GM12878 (cell line): ENCODE results near the gene FAM186B. TPM values are rescaled to one million over a fixed set of nuclear protein-coding genes. Genes with fewer than 3 reads are reported as not detected.

Experiments used
- ATAC-seq: fragments of 200-7000 bp; cut with Tn5 transposase; 3 replicates; pipeline ENCODE4 v1.9.1; 2020; ENCODE audit warnings: mild to moderate bottlenecking, moderate library complexity
- BruUV-seq: library from RNA; stranded (reverse); fragments of 400-500 nt; replicated peaks from 2 replicates; lab custom pipeline; 2021; lab: Mats Ljungman, UMichigan
- CTCF ChIA-PET: fragments of 300-600 bp; sonication (Branson Sonifier 250); formaldehyde crosslinking; extraction: SDS; loops from one replicate; lab custom pipeline; 2021; ENCODE audit warnings: inconsistent platforms; lab: Yijun Ruan, JAX
- POLR2A ChIA-PET: fragments of 350-600 bp; formaldehyde crosslinking; extraction: SDS; loops from one replicate; lab custom pipeline; 2021; ENCODE audit warnings: inconsistent platforms; lab: Charles Lee
- RAD21 ChIA-PET: fragments of 300-600 bp; sonication (Branson Sonifier 250); formaldehyde crosslinking; loops from one replicate; lab custom pipeline; 2023; ENCODE audit warnings: antibody characterized with exemption; ENCODE audit not compliant: unreplicated experiment; lab: Charles Lee
- SMC1A ChIA-PET: fragments of 300-600 bp; sonication (Branson Sonifier 250); formaldehyde crosslinking; loops from one replicate; lab custom pipeline; 2023; ENCODE audit not compliant: unreplicated experiment, uncharacterized antibody; lab: Charles Lee
- DNase-seq: peaks from one replicate; pipeline ENCODE4 v3.0.0-alpha.2; 2011; ENCODE audit warnings: low read depth, low spot score
- FAIRE-seq: peaks from 3 replicates; lab custom pipeline; 2011; peaks lifted over from hg19 to GRCh38; lab: Jason Lieb, UNC
- H2AFZ ChIP-seq: 2 replicates; pipeline ENCODE4 v1.6.0; 2011; ENCODE audit warnings: low read depth, low read length, control low read depth; ENCODE audit not compliant: control insufficient read depth
- H3K27ac ChIP-seq: 2 replicates; pipeline ENCODE4 v1.5.1; 2011; ENCODE audit warnings: control low read depth; ENCODE audit not compliant: control insufficient read depth, insufficient read depth
- H3K27me3 ChIP-seq, 2 experiments: replicated peaks in 1 of 2; 2 replicates each; pipeline versions ENCODE4 v1.6.0 to v1.6.1; 2011; ENCODE audit warnings: low read length in 1 of 2; ENCODE audit not compliant: control insufficient read depth in 2 of 2, insufficient read depth in 2 of 2
- H3K36me3 ChIP-seq, 2 experiments: 2 replicates each; pipeline ENCODE4 v1.5.1; 2011; ENCODE audit warnings: low read length in 1 of 2; ENCODE audit not compliant: control insufficient read depth in 2 of 2, insufficient read depth in 2 of 2
- H3K4me1 ChIP-seq: 2 replicates; pipeline ENCODE4 v1.6.1; 2011; ENCODE audit warnings: mild to moderate bottlenecking, low read length, moderate library complexity, mixed read lengths; ENCODE audit not compliant: control insufficient read depth, insufficient read depth
- H3K4me2 ChIP-seq: 2 replicates; pipeline ENCODE4 v1.6.0; 2011; ENCODE audit warnings: control low read depth; ENCODE audit not compliant: control insufficient read depth, insufficient read depth
- H3K4me3 ChIP-seq: fragments of 200-600 bp; sonication (generic); 2 replicates; pipeline ENCODE4 v1.5.1; 2016
- H3K79me2 ChIP-seq: 2 replicates; pipeline ENCODE4 v1.6.0; 2011; ENCODE audit warnings: low read length; ENCODE audit not compliant: control insufficient read depth, insufficient read depth
- H3K9ac ChIP-seq: 2 replicates; pipeline ENCODE4 v1.8.0; 2011; ENCODE audit warnings: low read length, control low read depth, mixed read lengths; ENCODE audit not compliant: control insufficient read depth, insufficient read depth
- H3K9me3 ChIP-seq: replicated peaks from 3 replicates; pipeline ENCODE4 v1.5.1; 2011; ENCODE audit warnings: mild to moderate bottlenecking, low read length; ENCODE audit not compliant: control insufficient read depth, insufficient read depth
- H4K20me1 ChIP-seq: 2 replicates; pipeline ENCODE4 v1.6.0; 2011; ENCODE audit not compliant: control insufficient read depth, insufficient read depth
- GABPA ChIP-seq: IDR thresholded peaks from 2 replicates; pipeline ENCODE4 v1.6.1; 2014; ENCODE audit warnings: antibody characterized with exemption, low read depth, mild to moderate bottlenecking, inconsistent platforms
- NFYA ChIP-seq: IDR thresholded peaks from 2 replicates; pipeline ENCODE4 v1.6.1; 2011; ENCODE audit warnings: low read depth, mild to moderate bottlenecking, low read length, improper control_type of control experiment, borderline replicate concordance
- RBBP5 ChIP-seq: fragments of 200-600 bp; sonication (generic); conservative IDR thresholded peaks from 2 replicates; pipeline ENCODE4 v1.6.1; 2016
- SMAD1 ChIP-seq: fragments of 450-650 bp; IDR thresholded peaks from 2 replicates; pipeline ENCODE4 v1.6.1; 2018; ENCODE audit warnings: mild to moderate bottlenecking, low read depth; ENCODE audit not compliant: partially characterized antibody
- TARDBP ChIP-seq: IDR thresholded peaks from 2 replicates; pipeline ENCODE4 v1.6.1; 2016; ENCODE audit warnings: borderline replicate concordance
- YY1 ChIP-seq: IDR thresholded peaks from 2 replicates; pipeline ENCODE4 v1.6.1; 2011; ENCODE audit warnings: low read depth, mild to moderate bottlenecking, low read length
- ZBED1 ChIP-seq: IDR thresholded peaks from 2 replicates; pipeline ENCODE4 v1.6.1; 2016; ENCODE audit warnings: borderline replicate concordance
- WGBS: methylation state at CpG from one replicate; pipeline ENCODE4 v1.1.6; 2016; ENCODE audit warnings: low lambda C conversion rate; ENCODE audit not compliant: insufficient replicate concordance, insufficient coverage; ENCODE audit errors: missing lambda C conversion rate; 5-methylcytosine and 5-hydroxymethylcytosine counted together
- in situ Hi-C: fragments of 300-500 bp; cut with MboI; formaldehyde crosslinking; loops from 9 replicates; pipeline ENCODE4 v1.14.3; 2018; ENCODE audit warnings: mixed read lengths
- intact Hi-C: fragments of 100-400 bp; cut with micrococcal nuclease; formaldehyde crosslinking; loops from one replicate; pipeline ENCODE4 v1.14.2; 2022; ENCODE audit not compliant: unreplicated experiment
- polyA plus RNA-seq, 11 experiments: library from polyadenylated mRNA; depleted of rRNA in 4 of 11; unstranded in 6 of 11; stranded (reverse) in 5 of 11; fragments of >200 nt; fragmentation: Nextera tagmentation in 4 of 11; fragmentation: Illumina TruSeq in 1 of 11; extraction: Ambion mirVana in 4 of 11; extraction: Trizol in 1 of 11; gene quantifications; 1 replicate in 1 of 11; 2 replicates in 10 of 11; pipeline versions ENCODE4 v1.2.1 to v1.2.3, GENCODE V29; 2011 to 2016; ENCODE audit warnings: inconsistent platforms in 2 of 11, missing spikeins in 2 of 11, low read depth in 1 of 11
- total RNA-seq, 4 experiments: library from RNA; depleted of rRNA in 3 of 4; stranded (reverse); fragments of >200 nt in 3 of 4; fragmentation: Illumina TruSeq in 1 of 4; extraction: Trizol in 1 of 4; gene quantifications; 2 replicates each; pipeline versions ENCODE4 v1.2.1 to v1.2.3, GENCODE V29; 2013 to 2021
- TF ChIP-seq, protein P1 (sequence below): fragments of 450-650 bp; IDR thresholded peaks from 2 replicates; pipeline ENCODE4 v1.6.1; 2017; ENCODE audit warnings: mild to moderate bottlenecking, moderate library complexity
- TF ChIP-seq, protein P2 (sequence below): IDR thresholded peaks from 2 replicates; pipeline ENCODE4 v1.6.1; 2012; ENCODE audit warnings: low read depth, low read length, improper control_type of control experiment
- TF ChIP-seq, protein P3 (sequence below): fragments of 450-650 bp; formaldehyde crosslinking; IDR thresholded peaks from 2 replicates; pipeline ENCODE4 v1.5.0; 2022; ENCODE audit warnings: mild to moderate bottlenecking, missing genetic modification characterization

FAM186B gene
- total and polyA plus RNA-seq, 10 of the 15 experiments (the other 5 are each of a cell fraction or from before 2014, with no cell fraction given) = 0.13 to 0.79 (median 0.51) TPM

DNA sequence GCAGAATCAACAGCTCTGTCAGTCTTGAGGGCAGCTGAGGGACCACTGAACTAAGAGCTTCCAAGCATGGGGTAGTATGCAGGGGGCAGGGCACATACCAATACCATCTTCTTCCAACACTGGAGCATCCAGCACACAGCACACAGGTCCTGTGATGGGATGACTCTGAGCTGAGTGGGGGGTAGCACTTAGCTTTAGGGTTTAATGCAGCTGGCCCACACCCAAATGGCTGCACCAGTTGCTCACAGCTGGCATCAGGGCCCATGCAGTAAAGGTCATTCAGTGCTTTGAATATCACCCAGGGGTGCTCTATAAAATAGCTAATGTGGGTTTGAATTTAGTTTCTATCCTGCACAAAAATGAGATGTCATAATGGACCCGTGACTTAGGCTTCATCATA, 1.7 kb downstream of the FAM186B start:
- Histone ChIP-seq H2AFZ (no peak overlapping the region), H3K4me2 (no peak overlapping the region), H3K36me3 (no peaks in the 10 kb centered on the region), H3K27me3 (no peaks in the 10 kb centered on the region), H3K9me3 (no peaks in the 10 kb centered on the region), H3K9ac (no peak overlapping the region), H3K27ac (no peak overlapping the region), H3K79me2 (no peaks in the 10 kb centered on the region), H3K4me1 (no peaks in the 10 kb centered on the region), H4K20me1 (no peaks in the 10 kb centered on the region), H3K4me3 (no peak overlapping the region)
- in situ Hi-C loops (no loop called here), intact Hi-C loops (no loop called here)
- TF ChIP-seq, protein P1, sequence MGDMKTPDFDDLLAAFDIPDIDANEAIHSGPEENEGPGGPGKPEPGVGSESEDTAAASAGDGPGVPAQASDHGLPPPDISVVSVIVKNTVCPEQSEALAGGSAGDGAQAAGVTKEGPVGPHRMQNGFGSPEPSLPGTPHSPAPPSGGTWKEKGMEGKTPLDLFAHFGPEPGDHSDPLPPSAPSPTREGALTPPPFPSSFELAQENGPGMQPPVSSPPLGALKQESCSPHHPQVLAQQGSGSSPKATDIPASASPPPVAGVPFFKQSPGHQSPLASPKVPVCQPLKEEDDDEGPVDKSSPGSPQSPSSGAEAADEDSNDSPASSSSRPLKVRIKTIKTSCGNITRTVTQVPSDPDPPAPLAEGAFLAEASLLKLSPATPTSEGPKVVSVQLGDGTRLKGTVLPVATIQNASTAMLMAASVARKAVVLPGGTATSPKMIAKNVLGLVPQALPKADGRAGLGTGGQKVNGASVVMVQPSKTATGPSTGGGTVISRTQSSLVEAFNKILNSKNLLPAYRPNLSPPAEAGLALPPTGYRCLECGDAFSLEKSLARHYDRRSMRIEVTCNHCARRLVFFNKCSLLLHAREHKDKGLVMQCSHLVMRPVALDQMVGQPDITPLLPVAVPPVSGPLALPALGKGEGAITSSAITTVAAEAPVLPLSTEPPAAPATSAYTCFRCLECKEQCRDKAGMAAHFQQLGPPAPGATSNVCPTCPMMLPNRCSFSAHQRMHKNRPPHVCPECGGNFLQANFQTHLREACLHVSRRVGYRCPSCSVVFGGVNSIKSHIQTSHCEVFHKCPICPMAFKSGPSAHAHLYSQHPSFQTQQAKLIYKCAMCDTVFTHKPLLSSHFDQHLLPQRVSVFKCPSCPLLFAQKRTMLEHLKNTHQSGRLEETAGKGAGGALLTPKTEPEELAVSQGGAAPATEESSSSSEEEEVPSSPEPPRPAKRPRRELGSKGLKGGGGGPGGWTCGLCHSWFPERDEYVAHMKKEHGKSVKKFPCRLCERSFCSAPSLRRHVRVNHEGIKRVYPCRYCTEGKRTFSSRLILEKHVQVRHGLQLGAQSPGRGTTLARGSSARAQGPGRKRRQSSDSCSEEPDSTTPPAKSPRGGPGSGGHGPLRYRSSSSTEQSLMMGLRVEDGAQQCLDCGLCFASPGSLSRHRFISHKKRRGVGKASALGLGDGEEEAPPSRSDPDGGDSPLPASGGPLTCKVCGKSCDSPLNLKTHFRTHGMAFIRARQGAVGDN = no peak
- no peak for ATAC-seq
- RAD21 ChIA-PET = no interaction called here
- DNase-seq = no peak
- BruUV-seq = no TSS peak
- SMC1A ChIA-PET = interaction anchor here (0.6 kb wide), 2 partner anchors 9 to 118 kb away, joined by 3 to 4 read pairs; no protein-coding TSS in a partner anchor
- POLR2A ChIA-PET = no interaction called here
- no peak for FAIRE-seq
- 100% methylated on average over 1 of the region's 1 CpG for WGBS
- CTCF ChIA-PET = interaction anchor here (0.5 to 1.9 kb wide), 5 partner anchors 16 to 357 kb away, joined by 3 to 6 read pairs (median 5); no protein-coding TSS in a partner anchor

DNA sequence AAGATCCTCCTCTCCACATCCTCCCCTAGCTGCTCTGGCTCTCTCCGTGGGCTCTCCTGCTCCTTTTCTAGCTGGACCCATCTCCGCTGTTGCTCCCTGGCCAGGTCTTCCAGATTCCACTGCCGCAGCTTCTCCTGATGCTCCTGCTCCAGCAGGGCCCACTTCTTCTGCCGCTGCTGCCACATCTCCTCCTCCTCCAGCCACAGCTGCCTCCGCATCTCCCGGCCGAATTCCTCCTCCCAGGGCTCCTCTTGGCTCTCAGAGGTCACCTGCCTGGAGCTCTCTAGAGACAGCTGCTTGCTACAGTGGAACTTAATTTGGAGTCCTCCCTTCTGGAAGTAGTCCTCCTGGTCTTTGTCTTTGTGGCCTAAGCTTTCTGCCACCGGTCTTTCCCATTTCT, 5.5 kb downstream of the FAM186B start:
- Histone ChIP-seq H3K79me2 (no peaks in the 10 kb centered on the region), H3K36me3 (no peaks in the 10 kb centered on the region), H2AFZ (no peak overlapping the region), H3K27ac (no peak overlapping the region), H3K9me3 (no peaks in the 10 kb centered on the region), H3K4me2 (no peak overlapping the region), H3K4me3 (no peak overlapping the region), H3K9ac (no peak overlapping the region), H3K27me3 (no peaks in the 10 kb centered on the region), H4K20me1 (no peaks in the 10 kb centered on the region), H3K4me1 (no peaks in the 10 kb centered on the region)
- BruUV-seq = no TSS peak
- ChIA-PET SMC1A (no interaction called here), RAD21 (no interaction called here), CTCF (interaction anchor here (1.4 kb wide), 1 partner anchor 242 kb away, joined by 4 read pairs; no protein-coding TSS in a partner anchor), POLR2A (interaction anchor here (1.2 kb wide), 1 partner anchor 14 kb away, joined by 3 read pairs; no protein-coding TSS in a partner anchor)
- FAIRE-seq (no peak), DNase-seq (no peak), ATAC-seq (no peak)
- intact Hi-C loops = no loop called here
- 89% methylated on average over 8 of the region's 8 CpGs for WGBS
- in situ Hi-C loops = no loop called here
- no peak for TF ChIP-seq YY1
- TF ChIP-seq RBBP5 = no peak
- no peak for TF ChIP-seq NFYA
- no peak for TF ChIP-seq TARDBP
- TF ChIP-seq, protein P2, sequence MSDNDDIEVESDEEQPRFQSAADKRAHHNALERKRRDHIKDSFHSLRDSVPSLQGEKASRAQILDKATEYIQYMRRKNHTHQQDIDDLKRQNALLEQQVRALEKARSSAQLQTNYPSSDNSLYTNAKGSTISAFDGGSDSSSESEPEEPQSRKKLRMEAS = no peak
- TF ChIP-seq, protein P3, sequence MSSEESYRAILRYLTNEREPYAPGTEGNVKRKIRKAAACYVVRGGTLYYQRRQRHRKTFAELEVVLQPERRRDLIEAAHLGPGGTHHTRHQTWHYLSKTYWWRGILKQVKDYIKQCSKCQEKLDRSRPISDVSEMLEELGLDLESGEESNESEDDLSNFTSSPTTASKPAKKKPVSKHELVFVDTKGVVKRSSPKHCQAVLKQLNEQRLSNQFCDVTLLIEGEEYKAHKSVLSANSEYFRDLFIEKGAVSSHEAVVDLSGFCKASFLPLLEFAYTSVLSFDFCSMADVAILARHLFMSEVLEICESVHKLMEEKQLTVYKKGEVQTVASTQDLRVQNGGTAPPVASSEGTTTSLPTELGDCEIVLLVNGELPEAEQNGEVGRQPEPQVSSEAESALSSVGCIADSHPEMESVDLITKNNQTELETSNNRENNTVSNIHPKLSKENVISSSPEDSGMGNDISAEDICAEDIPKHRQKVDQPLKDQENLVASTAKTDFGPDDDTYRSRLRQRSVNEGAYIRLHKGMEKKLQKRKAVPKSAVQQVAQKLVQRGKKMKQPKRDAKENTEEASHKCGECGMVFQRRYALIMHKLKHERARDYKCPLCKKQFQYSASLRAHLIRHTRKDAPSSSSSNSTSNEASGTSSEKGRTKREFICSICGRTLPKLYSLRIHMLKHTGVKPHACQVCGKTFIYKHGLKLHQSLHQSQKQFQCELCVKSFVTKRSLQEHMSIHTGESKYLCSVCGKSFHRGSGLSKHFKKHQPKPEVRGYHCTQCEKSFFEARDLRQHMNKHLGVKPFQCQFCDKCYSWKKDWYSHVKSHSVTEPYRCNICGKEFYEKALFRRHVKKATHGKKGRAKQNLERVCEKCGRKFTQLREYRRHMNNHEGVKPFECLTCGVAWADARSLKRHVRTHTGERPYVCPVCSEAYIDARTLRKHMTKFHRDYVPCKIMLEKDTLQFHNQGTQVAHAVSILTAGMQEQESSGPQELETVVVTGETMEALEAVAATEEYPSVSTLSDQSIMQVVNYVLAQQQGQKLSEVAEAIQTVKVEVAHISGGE (CRISPR knock-in tag) = no peak
- no peak for TF ChIP-seq GABPA
- TF ChIP-seq SMAD1 = no peak
- TF ChIP-seq ZBED1 = no peak
